ENCODE results near the gene EML1. TPM values are rescaled to one million over a fixed set of nuclear protein-coding genes. Genes with fewer than 3 reads are reported as not detected.

Gene EML1
- total RNA-seq, 2 experiments from 2014 or later, result 0.59 TPM; not detected in 1

GRCh38 chr14:99781853-99782610 lies 11.2 kb upstream of the EML1 start:
- POLR2A ChIA-PET, result no interaction called here
- peaks cover 5% of the 10 kb centered on the region for H3K9me3 Mint-ChIP-seq
- no peak overlapping the region for H3K27ac Mint-ChIP-seq
- no peak for TF ChIP-seq CTCF (IDR thresholded peaks at IDR 0.05)
- peaks cover 48% of the 10 kb centered on the region for H3K27me3 Mint-ChIP-seq
- no peak overlapping the region for H3K4me3 Mint-ChIP-seq
- Histone ChIP-seq H3K9me3 (ENCODE audit: control insufficient read depth in 1 of 2, insufficient read depth in 1 of 2, low read length in 2 of 2) (peaks cover 0 to 10% of the 10 kb centered on the region in 2 experiments), H3K36me3 (ENCODE audit: insufficient read depth, low read length) (no peaks in the 10 kb centered on the region), H3K27me3 (ENCODE audit: control insufficient read depth in 1 of 2, insufficient read depth in 2 of 2, low read length in 2 of 2) (peaks cover 7% of the 10 kb centered on the region in 2 experiments), H3K4me1 (ENCODE audit: insufficient read depth, low read length) (no peaks in the 10 kb centered on the region), H3K27ac (ENCODE audit: low read depth in 1 of 2, low read length in 2 of 2) (no peak overlapping the region), H3K4me3 (ENCODE audit: low read length) (no peak overlapping the region)
- intact Hi-C loops (cut with DNase I, micrococcal nuclease), result loop anchor here in 1 of 2 experiments (10.0 kb wide), 1 partner anchor 297 kb away; the partner anchor contains the start of genes CCNK and SETD3
- ATAC-seq (ENCODE audit: poor library complexity) (no peak), DNase-seq (no peak)
- CTCF ChIA-PET, result no interaction called here
- H3K36me3 Mint-ChIP-seq (ENCODE audit: low read depth), result no peaks in the 10 kb centered on the region
- H3K4me1 Mint-ChIP-seq (ENCODE audit: low read depth), result no peaks in the 10 kb centered on the region

GRCh38 chr14:99784508-99784907 lies 8.7 kb upstream of the EML1 start:
- Mint-ChIP-seq H3K9me3 (no peaks in the 10 kb centered on the region), H3K4me3 (no peak overlapping the region), H3K36me3 (ENCODE audit: low read depth) (no peaks in the 10 kb centered on the region), H3K27ac (no peak overlapping the region), H3K27me3 (peaks cover 23% of the 10 kb centered on the region), H3K4me1 (ENCODE audit: low read depth) (peaks cover under 1% of the 10 kb centered on the region)
- no peak overlapping the region for H3K4me3 ChIP-seq (ENCODE audit: low read length)
- no peak overlapping the region for H3K27ac ChIP-seq (ENCODE audit: low read depth in 1 of 2, low read length in 2 of 2)
- DNase-seq, result no peak
- CTCF ChIA-PET, result no interaction called here
- H3K9me3 ChIP-seq (ENCODE audit: control insufficient read depth in 1 of 2, insufficient read depth in 1 of 2, low read length in 2 of 2), result peaks cover 0 to 10% of the 10 kb centered on the region in 2 experiments
- POLR2A ChIA-PET, result no interaction called here
- no peaks in the 10 kb centered on the region for H3K4me1 ChIP-seq (ENCODE audit: insufficient read depth, low read length)
- H3K36me3 ChIP-seq (ENCODE audit: insufficient read depth, low read length), result no peaks in the 10 kb centered on the region
- no peak for ATAC-seq (ENCODE audit: poor library complexity)
- intact Hi-C loops (cut with DNase I, micrococcal nuclease), result loop anchor here in 1 of 2 experiments (10.0 kb wide), 1 partner anchor 300 kb away; the partner anchor contains the start of genes CCNK and SETD3
- peaks cover 6 to 7% of the 10 kb centered on the region in 2 experiments for H3K27me3 ChIP-seq (ENCODE audit: control insufficient read depth in 1 of 2, insufficient read depth in 2 of 2, low read length in 2 of 2)
- no peak for TF ChIP-seq CTCF (IDR thresholded peaks at IDR 0.05)

GRCh38 chr14:99785426-99785825 lies 7.8 kb upstream of the EML1 start:
- DNase-seq (no peak), ATAC-seq (ENCODE audit: poor library complexity) (no peak)
- Mint-ChIP-seq H3K27ac (no peak overlapping the region), H3K4me3 (no peak overlapping the region), H3K27me3 (peaks cover 19% of the 10 kb centered on the region), H3K4me1 (ENCODE audit: low read depth) (peaks cover 9% of the 10 kb centered on the region), H3K36me3 (ENCODE audit: low read depth) (no peaks in the 10 kb centered on the region), H3K9me3 (no peaks in the 10 kb centered on the region)
- peaks cover 0 to 6% of the 10 kb centered on the region in 2 experiments for H3K9me3 ChIP-seq (ENCODE audit: control insufficient read depth in 1 of 2, insufficient read depth in 1 of 2, low read length in 2 of 2)
- intact Hi-C loops (cut with DNase I, micrococcal nuclease), result loop anchor here in 1 of 2 experiments (10.0 kb wide), 1 partner anchor 301 kb away; the partner anchor contains the start of genes CCNK and SETD3
- no peaks in the 10 kb centered on the region for H3K36me3 ChIP-seq (ENCODE audit: insufficient read depth, low read length)
- POLR2A ChIA-PET, result no interaction called here
- H3K27ac ChIP-seq (ENCODE audit: low read depth in 1 of 2, low read length in 2 of 2), result no peak overlapping the region
- no peaks in the 10 kb centered on the region for H3K4me1 ChIP-seq (ENCODE audit: insufficient read depth, low read length)
- peaks cover 0 to 4% of the 10 kb centered on the region in 2 experiments for H3K27me3 ChIP-seq (ENCODE audit: control insufficient read depth in 1 of 2, insufficient read depth in 2 of 2, low read length in 2 of 2)
- H3K4me3 ChIP-seq (ENCODE audit: low read length), result no peak overlapping the region
- no peak for TF ChIP-seq CTCF (IDR thresholded peaks at IDR 0.05)
- CTCF ChIA-PET, result no interaction called here

Data from CD4-positive, alpha-beta T cell (primary cell).